CD4-positive, alpha-beta T cell treated with Interleukin-10 for 1 hour (primary cell): Measurements from ENCODE around the gene ABLIM2.
"Not testable (repeated sequence)": the region's sequence is repeated elsewhere in the genome, so short reads cannot be mapped to it uniquely, and the experiment has no call there.

Source experiments
- DNase-seq: peaks from one replicate; pipeline ENCODE4 v3.0.0-alpha.2; 2020

The ABLIM2 gene

DNA sequence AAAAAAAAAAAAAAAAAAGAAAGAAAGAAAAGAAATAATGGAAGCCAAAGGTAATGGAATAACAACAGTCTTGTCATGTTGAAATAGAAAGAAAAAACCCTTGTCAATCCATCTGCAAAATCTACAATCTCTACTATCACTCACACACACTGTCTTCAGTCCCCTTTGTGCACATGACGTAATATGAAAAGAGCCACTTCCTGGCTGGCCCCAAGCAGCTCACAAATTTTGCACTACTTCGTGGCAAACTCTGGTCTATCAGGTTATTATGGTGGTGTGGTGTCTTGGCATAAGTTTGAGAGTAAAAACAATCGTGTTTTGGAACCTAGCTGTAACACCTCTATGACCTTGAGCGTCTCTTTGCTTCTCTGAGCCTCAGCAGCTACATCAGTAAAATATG is 210.7 kb downstream of the ABLIM2 start:
- peak; percentile 36 for DNase-seq

DNA sequence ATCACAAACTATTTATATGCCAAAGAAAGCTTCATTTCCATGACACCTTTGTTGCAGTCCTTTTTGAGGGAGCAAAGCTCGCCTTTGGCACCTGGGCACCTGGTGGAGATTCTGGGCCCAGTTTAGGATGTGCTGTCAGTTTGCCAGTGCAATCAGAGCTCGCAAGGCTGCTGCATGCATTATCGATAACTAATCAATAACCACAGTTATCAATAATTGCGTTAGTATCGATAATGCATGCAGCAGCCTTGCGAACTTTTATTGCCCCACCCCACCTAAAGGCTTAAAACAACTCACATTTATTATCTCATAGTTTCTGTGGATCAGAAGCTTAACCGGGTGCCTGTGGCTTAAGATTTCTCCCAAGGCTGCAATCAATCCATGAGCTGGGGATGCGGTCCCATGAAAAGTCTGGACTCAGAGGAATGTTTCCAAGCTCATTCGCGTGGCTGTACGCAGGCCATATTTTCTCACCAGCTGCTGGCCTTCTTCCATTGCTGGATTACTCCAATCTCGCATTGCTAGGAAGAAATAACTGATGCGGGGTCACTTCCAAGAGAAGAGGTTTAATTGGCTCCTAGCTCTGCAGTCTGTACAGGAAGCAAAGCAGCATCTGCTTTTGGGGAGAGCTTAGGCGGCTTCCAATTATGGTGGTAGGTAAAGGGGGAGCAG is 212.8 kb downstream of the ABLIM2 start:
- DNase-seq: no peak

DNA sequence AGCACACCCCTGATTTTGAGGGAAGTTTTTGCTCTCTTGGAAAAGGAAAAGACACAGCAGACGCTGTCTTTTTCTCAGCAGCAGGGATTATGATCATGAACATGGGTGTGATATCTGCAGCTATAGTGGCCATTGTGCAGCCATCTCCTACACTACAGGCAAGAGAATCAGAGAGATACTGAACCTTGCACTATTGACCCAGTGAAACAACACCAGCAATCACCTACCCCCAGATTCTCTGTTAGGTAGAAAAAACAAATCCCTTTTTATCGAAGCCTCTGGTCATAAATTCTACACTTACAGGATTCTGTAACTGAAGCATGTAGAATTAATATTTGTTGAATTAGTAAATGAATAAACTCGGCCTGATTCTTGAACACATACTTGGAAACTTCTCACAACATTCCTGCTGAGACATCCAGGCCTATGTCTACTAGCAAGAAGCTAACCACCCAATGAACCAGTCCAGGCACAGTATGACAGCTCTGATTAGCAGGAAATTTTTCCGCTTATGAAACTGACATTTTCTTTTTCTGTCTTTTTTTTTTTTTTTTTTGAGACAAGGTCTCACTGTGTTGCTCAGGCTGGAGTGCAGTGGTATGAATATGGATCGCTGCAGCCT is 213.9 kb downstream of the ABLIM2 start:
- DNase-seq: no peak

DNA sequence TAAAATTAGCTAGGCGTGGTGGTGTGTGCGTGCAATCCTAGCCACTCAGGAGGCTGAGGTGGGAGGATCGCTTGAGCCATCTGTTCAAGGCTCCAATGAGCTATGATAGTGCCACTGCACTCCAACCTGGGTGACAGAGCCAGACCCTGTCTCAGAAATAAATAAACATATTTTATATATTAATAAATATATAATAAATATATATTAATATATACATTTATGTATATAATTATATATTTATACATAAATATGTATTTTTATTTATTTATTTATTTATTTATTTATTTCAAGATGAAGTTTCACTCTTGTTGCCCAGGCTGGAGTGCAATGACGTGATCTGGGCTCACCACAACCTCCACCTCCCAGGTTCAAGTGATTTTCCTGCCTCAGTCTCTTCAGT is 214.9 kb downstream of the ABLIM2 start:
- DNase-seq: not testable (repeated sequence)

DNA sequence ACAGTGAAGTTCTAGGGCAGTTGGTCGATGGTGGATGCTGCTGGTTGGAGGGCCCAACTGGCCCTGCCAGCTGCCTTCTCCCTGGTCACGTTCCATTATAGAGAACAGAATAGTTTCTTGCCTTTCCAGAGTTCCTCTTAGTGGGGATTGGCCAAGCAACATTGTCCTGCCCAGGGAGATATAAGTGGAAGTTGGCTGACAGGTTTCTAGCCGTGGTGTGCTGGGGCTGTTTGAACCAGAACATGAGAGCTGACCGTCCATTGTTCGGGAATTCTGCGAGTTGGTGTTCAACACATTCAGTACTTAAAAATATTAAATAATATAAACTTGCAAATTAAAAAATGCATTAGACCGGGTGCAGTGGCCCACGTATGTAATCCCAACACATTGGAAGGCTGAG is 215.4 kb downstream of the ABLIM2 start:
- DNase-seq: no peak

DNA sequence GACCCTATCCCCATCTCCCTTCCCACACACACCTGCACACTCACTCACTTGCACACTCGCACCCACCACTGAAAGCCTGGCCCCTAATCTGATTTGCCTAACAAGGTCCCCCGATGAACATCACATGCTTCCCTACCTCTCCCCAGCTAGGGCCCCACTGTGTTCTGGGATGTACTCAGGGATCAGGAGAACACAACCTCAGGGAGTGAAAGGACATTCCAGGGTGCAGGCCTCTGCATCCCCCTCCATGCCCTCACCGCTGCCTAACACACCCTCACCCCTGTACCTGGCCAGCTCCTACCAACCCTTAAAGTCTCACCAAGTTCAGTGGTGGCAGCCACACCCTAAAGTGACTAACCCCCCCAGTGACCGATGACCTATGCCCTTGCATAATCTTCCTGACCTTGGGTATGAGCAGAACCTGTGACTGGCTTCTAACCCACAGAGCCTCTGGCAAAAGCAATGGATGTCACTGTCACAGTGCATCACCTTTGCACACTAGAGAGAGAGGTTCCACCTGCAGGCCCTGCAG is 216.6 kb downstream of the ABLIM2 start:
- DNase-seq: no peak

DNA sequence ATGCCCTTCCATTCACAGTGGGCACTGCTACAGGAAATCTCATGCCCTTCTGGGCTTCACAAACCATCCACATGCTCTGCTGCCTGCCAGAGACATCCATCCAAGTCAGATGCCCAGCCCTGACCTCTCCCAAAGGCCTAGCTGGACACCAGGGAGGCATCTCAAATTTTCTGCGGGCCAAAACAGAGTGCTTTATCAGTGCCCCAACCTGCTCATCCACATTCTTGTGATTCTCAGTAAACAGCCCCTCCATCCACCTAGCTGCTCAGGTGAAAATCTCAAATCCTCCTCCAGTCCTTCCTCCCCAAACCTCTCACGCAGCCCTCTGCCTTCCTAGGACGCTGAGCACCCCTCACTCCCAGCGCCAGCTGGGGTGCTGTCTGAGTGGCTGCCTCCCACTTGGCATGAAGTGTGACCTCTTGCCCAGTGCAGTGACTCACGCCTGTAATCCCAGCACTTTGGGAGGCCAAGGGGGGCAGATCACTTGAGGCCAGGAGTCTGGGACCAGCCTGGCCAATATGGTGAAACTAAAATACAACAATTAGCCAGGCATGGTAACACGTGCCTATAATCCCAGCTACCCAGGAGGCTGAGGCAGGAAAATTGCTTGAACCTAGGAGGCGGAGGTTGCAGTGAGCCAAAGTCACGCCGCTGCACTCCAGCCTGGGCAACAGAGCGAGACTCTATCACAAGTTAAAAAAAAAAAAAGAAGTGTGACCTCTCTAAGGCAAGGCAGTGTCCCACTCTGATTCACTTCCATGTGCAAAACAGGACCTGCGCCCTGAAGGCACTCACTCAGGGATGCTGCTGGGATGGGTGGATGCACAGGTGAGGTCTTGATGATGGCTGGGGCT is 217.3 kb downstream of the ABLIM2 start:
- no peak for DNase-seq

DNA sequence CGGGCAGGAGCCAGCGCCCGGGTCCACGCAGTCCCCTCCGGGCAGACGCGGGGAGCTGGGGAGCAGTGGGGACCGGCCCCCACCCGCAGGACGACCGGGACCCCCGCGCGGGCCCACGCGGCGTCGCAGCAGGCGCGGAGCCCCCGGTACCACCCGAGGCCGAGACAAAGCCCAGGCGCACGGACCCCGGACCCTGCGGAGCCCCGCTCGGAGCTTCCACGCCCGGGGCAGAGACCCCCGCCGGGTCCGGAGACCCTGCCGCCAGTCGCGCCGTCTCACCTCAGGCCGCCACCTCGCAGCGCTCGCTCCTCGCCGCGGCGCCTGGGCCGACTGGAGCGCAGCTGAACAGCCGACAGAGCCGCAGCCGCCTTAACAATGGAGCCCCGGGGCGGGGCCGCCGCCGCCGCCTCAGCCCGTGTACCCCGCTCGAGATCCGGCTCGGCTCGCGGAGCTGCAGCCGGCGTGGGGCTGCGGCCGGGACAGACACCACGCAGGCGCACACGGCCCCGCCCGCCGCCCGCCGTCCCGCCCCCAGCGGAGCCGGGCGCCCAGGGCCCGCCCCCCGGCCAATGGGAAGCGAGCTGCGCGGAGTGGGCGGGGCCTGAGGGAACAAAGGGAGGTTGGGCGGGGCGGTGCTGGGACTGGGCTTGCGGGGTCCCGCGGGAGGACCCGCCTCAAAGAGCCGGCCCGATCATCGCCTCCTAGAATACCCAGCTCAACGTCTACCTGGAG is 219.1 kb downstream of the ABLIM2 start, which contains the start of gene AFAP1:
TSS of gene AFAP1 (minus strand) at position 485 of the 732 bp plus-strand sequence. CDS start 67,783 bp downstream, outside the sequence.
- DNase-seq: peak; percentile 92

DNA sequence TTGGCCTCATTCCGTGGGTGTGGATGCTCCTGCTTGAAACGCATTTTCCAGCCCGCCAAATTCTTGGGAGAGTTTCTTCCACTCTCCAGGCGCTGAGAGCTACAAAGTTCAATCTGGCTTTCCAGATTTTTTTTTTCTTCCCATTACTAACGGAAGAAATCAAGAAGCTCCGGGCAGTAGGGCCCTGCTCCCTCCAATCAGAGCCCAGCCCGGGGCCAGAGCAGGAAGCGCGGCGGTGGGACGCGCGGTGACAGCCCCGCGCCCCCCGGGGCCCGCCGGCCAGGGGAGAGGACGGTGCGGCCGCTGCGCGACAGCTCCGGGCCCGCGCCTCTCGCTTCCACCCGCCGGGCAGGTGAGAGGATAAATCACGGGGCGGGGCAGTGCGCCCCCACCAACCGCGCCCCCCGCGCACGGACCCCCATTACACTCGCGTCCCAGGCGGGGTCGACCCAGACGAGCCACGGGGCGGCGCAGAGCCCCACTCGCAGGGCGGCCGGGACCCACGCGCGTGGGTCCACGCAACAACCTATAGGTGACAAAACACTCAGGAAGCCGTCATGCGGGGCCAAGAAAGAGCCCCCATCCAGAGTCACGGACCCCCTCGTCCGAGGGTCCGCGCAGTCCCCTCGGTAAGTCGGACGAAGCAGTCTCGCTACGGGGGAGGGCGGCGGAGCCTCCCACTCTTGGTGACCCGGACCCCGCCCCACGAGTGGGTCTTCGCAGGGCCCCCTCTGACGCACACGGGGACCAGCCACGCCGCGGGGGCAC is 219.8 kb downstream of the ABLIM2 start:
- DNase-seq: peak; percentile 40

DNA sequence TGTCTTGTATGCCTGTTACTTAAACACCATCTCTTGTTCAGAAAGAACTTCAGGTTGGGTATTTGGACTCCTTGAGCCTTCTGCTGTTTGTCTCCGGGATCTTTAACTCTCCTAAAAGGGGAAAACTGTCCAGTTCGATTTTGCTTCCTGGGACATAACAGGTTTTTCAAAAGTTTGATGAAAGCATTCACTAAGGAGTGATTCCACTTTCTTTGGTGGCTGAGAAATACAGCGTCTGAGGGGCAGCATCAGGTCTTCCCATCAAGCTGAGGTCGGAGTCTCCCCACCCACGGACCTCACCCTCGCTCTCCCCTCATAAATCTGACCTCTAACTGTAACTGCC is 220.4 kb downstream of the ABLIM2 start:
- DNase-seq: no peak

DNA sequence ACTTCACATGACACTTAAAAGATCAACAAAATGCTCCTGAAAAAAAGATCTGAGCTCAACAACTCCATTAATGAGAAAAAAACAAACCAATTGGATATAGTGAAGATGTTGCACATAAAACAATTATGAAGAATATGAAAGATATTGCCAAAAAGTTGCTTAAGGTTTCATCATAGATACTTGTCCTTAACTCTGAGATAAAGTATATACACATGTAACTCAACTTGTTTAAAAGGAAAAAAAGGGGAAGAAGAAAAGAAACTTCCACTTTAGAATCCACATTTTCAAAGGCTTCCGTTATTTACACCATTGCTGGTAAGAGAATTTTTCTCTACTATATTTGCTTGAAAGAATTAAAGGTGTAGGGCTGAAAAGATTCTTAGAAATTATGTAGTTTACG is 221.6 kb downstream of the ABLIM2 start:
- DNase-seq: no peak

DNA sequence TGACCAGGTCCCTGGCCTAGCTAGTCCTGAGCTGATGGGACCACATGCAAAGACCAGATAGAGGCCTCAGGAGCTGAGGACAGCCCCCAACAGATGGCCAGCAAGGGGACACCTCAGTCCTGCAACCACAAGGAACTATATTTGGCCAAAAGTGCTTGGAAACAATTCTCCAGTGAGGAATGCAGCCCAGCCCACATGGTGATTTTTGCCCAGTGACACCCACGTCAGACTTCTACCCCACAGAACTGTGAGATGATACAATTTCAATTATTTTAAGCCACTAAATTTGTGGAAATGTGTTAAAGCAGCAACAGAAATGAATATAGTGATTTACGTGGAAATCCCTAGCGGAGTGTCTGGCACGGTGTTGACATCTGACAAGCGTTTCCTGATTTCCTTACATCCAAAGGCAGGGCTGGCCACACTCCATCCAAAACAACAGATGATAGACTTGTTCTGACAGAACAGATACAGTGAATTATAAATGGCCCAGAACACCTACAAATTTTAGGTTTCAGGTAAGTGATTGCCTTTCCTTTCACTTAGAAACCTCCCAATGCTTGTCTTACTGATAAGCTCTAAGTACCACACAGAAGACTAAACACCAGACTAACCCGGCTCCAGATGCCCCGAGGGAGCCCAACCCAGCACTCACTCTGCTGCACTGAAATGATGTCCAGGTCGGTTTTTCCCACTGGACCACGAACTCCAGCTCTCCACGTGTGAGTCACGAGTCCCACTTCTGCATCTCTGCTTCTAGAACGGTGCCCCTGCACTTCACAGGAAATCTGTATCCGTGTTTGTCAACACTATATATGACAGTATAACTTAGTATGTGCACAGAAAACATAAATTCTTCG is 224.7 kb downstream of the ABLIM2 start:
- no peak for DNase-seq

DNA sequence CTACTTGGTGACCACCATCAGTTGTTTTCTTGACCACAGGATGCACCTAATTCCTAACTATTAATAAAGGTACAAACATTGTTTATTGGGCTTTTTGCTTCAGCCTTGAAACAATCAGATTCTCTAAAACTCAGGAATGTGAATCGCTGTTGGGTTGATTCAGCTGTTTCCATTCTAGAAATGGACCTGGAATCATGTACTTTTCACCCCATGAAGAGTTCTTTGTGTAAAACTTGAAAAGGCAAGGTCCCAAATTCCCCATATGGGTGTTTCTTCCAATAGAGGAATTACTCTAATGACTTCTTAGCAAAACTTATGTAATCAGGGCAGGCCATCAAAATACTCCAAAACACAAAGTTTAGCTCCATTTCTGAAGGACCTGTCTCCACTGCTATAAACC is 226.3 kb downstream of the ABLIM2 start:
- DNase-seq: no peak

DNA sequence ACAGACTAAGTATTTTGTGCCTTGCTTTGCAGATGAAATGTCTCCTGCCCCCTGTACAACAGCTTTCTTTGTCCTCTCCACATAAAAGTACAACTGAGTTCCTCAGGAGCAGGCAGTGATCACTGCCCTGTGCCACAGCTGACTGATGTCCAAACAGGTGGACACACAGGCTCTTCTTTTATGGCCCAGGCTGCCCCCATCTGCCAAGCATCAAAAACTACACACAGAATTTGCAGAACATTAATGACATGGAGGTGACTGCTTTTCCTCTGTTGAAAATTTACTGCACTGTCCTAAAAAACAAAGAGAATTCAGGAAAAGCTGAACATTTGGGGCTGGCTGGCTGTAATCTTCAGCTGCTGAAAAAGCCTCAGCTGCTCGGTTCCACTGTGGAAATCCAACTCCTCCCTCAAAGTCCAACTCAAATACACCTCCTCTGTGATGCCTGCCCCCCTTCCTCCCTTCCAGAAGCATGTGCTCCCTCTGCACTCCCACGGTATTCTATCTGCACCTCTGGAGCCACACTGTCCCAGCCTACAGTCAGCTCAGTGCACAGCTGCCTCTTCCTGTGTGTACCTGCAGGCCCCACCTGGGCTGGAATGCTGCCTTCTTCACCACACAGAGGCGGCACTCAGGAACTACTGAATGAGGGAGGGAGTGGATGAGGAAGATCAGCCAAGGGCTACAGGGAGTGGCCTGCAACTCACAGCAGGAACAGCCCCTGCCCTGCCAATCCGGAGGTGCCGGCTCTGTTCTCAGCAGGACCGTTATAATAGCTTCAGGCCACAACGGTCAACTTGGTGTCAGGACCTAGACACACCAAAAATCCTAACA is 229.3 kb downstream of the ABLIM2 start:
- no peak for DNase-seq

DNA sequence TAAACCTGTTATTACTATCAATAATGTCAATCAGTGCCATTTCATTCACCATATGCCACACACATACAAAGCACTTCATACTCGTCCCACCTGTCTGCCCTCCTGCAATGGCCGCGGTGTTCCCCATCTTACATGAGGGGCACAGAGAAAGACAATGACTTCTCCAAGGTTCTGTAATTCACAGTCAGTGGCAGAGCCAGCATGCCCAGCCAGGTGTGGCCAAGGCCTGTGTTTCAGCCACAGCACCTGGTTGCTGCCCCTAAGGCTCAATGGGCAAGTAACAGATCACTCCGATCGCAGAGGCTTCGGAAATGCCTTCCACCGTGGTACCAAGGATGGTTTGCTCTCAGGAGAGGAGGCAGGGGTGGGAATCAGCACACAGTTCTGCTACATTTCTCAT is 229.9 kb downstream of the ABLIM2 start:
- no peak for DNase-seq

DNA sequence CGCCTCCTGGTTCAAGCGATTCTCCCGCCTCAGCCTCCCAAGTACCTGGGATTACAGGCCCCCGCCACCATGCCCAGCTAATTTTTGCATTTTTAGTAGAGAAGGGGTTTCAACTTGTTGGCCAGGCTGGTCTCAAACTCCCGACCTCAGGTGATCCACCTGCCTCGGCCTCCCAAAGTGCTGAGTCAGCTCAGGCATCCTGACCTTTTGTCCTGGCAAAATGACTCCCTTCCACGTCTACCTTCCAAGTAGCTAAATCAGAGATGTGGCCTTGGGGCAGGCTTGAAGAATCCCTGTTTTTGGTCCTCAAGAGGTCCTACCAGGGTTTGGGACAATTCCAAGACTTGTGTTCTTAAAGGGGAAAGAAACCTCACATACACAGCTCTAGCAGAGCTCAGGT is 231.8 kb downstream of the ABLIM2 start:
- no peak for DNase-seq

DNA sequence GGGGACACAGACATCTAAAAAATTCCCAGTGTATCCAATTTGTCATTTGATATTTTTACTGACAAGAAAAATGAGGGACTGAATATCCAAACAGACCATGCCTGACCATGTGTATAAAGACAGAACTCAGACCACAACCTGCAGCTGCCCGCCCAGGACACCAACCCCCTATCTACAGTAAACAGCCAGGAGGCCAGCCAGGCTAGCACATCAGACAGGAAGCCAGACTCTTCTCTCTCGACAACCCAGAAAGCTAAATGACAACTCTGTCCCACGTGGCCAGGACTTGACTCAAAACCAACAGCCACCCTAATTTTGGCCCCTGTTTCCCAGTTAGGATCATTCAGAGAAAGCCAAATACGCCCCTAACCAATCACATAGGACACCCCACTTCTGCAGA is 234.0 kb downstream of the ABLIM2 start:
- no peak for DNase-seq

DNA sequence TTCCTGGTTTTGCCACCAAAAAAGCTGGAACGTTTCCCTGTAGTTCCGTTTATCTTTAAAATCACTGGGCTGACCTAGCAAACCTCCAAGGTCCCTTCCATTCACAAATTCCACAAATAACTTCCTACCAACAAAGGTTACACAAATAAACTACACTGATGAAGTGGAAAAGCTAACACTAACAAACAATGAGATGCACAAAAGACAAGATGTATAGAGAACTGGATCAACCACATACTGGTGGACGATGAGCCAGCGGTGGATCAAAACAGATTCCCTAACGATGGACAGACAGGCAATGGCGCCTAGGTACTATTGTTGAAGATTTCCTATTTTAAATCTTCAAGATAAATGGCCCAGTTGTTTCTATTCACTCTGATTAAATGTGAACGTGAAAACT is 234.4 kb downstream of the ABLIM2 start:
- DNase-seq: no peak

DNA sequence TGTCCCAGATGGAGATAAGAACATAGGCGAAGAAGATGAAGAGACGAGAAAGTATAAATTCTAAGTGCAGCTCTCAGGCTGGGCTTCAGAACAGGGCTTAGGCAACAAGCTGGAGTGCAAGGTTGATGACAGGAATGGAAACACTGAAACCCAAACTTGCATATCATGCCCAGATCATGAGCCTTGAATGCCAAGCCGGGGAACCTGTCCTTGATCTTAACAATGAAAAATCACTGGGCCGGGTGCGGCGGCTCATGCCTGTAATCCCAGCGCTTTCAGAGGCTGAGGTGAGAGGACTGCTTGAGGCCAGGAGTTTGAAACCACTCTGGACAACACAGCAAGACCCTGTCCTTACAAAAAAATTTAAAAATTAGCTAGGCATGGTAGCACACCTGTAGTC is 236.1 kb downstream of the ABLIM2 start:
- DNase-seq: no peak

DNA sequence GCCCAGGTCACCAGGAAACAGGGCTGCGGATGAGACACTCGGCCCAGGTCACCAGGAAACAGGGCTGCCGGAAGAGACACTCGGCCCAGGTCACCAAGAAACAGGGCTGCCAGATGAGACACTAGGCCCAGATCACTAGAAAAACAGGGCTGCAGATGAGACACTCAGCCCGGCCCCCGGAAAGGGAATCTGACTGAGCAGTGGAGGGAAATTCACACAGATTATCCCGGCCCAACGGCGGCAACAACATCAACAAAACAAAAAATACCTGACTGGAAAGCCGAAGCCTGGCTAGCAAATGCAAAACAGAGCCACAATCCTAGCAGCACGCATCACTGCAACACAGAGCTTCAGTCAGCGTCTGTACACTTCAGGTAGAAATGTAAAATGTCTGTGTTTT is 239.6 kb downstream of the ABLIM2 start:
- DNase-seq: no peak
